Measurements from ENCODE around the gene GABRR2.

GRCh38 chr6:89252907-89253306 is 62.2 kb downstream of the GABRR2 start:
- TF ChIP-seq CTCF (IDR thresholded peaks at IDR 0.05) (no peak), POLR2A (IDR thresholded peaks at IDR 0.05) (no peak)
